Stimulated activated CD4-positive, alpha-beta T cell treated with anti-CD3 and anti-CD28 coated beads, Interleukin-4, amount 100 ng/mL, for 1 hour (primary cell): ENCODE measurements around the gene BHLHE41.

ENCODE experiments used
- DNase-seq: peaks from one replicate; pipeline ENCODE4 v3.0.0-alpha.2; 2020

The BHLHE41 gene

GRCh38 chr12:26133521-26133920 lies 8.7 kb upstream of the BHLHE41 start:
- DNase-seq, result no peak

GRCh38 chr12:26132866-26133265 lies 8.0 kb upstream of the BHLHE41 start:
- no peak for DNase-seq

- DNase-seq, result no peak
These were observed 7.1 kb upstream of the BHLHE41 start for GRCh38 chr12:26131936-26132335.

DNA sequence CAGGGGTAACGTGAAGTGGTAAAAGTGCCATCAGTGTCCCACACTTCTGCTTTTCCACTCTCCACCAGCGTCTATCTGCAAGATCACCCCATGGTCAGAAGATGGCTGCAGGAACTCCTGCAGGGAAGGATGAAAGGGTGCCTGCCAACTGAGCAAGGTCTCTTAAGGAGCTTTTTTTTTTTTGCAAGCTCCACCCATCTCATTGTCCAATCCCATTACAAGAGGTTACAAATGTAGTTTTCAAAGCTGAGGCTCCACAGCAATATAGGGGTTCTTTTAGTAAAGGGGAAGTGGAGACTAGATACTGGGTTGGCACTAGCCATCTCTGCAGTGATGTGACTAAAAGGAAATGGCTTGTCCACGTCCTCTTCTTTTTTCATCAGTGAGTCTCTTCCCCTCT lies 5.9 kb upstream of the BHLHE41 start:
- DNase-seq, result no peak

- no peak for DNase-seq
These were observed 3.3 kb upstream of the BHLHE41 start for GRCh38 chr12:26128168-26128567.

GRCh38 chr12:26127404-26127803 lies 2.6 kb upstream of the BHLHE41 start:
- DNase-seq, result no peak

DNA sequence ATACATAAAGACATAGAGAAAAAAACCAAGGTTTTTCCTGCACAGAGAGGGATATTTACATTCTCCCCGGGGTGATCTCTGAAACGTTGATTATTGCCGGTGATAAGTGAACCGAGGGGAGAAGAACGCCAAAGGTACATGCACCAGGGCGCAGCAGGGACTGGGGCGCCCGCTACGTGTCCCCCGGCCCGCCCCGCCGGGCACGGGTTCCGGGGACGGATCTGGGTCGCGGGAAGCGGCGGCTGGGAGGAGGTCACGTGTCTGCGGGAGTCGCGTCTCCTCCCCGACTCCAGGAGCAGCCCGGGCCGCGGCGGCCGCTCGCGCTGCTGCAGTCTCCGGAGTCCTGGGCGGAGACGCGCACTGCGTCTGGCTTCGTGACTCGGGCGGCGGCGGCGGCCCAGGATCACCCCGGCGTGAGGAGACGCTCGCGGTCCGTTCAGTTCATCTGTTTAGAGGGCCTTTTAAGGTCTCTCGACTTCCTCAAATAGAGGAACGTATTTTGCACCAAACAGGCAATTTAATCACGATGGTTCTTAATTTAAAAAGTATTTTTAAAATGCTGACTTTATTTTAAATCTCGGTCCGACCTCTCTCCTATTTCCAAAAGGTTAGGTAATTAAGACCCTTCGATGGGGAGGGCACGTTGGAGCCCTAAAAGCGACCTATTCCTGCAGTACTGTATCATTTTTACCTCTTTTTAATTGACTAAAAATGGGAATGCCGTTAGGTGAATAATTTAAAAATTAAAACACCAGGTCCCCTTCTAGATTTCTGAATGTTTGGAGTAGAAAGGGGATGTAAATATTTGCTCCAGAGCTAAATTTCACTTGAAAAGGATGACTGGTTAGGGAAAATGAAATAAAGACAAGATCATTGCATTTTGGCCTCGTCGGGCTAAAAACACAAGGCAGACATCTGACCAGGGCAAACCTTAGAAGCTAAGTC lies 1.8 kb upstream of the BHLHE41 start:
- DNase-seq, result peak; percentile 35

- DNase-seq, result peak; percentile 44
These were observed 833 bp upstream of the BHLHE41 start for GRCh38 chr12:26125400-26126339.

DNA sequence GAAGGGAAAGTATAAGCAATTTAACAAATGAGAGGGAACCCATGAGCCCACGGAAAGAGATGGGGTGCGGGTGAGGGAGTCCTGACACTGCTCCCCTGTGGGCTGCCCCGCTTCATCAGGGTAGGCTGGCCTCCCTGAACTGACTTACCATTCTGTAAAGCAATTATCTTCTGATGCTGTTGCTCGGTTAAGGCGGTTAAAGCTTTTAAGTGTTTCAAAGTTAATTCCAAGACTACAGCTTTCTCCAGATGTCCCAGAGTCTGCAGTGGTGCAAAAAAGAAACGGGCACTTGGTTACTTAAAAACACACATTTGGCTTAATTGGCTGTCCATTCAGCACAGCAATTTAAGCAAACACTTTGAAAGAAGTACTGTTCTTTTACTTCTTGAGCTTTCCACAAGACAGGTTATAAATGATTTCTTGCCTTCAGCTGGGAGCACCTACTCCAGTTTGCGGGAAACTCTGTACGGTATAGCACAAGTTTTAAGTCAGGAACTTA lies 1.3 kb downstream of the BHLHE41 start:
- DNase-seq, result no peak

DNA sequence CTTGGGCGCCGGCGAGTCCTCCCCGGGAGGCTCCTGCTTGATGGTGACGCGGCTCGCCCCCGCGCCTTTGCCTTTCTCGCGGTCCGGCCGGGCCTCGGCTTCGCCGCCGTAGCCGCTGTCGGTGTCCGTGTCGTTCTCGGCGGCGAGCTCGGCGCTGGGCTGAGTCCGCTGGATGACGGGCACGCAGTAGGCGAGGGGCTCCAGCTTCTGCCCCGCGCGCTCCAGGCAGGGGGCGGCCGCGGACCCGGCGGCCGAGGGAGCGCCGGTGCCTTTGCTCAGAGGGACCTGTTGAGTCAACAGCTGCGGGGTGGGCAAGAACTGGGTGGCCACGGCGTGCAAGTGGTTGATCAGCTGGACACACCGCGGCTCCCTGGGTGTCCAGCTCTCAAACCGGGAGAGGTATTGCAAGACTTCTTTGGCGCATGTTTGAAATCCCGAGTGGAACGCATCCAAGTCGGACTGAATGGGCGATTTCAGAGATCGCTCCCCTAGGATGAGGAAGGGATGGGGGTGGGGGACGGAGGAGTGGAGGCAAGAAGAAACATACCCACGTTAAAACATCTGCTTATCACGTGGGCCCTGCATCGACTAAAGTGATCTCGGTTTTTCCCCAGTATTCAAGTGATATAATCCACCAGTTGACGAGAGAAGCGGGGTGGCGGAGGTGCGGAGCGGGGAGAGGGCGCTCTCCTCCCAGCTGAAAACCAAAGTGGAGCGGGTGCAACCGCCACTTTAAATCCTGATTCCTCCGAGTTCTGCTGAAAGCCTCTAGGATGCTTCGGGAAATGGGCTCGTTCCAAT lies 2.0 kb downstream of the BHLHE41 start:
- peak; percentile 33 for DNase-seq

- peak; percentile 38 for DNase-seq
These were observed 2.7 kb downstream of the BHLHE41 start for GRCh38 chr12:26122061-26122680.

DNA sequence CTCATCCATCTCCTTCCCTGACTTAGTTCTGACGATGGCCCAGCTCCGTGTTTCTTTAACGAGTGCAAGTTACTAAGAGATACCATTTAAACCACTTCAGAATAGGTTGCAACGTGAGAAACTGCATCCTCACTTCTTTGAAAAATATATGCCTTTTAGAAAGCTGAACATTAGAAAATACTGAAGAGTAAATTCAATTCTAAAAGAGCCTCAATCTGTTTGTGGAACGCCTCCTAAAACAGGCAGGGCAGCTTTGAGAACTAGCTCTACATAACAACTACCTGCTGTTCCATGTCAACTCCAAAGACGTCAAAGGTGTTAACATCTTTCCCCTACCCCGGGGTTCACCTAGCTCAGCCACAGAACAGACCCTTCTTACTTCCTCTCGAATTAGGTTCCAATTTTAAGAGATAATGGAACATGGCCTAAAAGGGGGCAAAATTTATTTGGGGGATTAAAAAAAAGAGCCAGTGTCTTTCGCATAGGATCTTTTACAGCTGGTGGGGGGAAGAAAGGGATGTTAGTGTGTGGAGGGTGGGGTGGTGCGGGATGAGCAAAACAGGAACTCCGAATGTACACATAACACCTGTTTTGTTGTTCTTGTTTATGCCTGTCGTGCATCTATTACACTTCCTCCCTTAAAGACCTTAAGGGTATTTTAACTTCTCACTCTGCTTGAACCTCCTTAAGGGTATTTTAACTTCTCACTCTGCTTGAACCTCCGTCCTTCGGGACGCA lies 3.3 kb downstream of the BHLHE41 start:
- DNase-seq, result no peak

- no peak for DNase-seq
These were observed 4.1 kb downstream of the BHLHE41 start for GRCh38 chr12:26120561-26121274.

- no peak for DNase-seq
These were observed 5.3 kb downstream of the BHLHE41 start for GRCh38 chr12:26119391-26119989.

DNA sequence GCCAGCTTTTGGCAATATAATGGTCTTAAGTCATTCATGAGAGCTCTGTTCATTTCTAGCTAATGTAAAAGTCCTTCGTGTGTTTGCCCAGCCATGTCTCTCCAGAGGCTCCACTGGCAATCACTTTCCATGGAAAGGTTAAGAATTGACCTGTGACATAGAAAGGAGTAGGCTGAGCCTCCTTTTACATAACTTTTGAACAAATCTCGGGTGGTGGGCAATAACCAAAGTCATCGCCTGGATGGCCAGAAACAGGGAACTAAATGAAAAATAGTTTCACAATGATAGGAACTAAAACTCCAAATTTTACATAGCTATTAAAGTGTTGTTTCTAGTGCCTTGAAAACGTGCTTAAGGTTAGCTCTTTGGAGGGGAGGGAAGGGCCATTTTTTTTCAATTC lies 6.5 kb downstream of the BHLHE41 start:
- no peak for DNase-seq

DNA sequence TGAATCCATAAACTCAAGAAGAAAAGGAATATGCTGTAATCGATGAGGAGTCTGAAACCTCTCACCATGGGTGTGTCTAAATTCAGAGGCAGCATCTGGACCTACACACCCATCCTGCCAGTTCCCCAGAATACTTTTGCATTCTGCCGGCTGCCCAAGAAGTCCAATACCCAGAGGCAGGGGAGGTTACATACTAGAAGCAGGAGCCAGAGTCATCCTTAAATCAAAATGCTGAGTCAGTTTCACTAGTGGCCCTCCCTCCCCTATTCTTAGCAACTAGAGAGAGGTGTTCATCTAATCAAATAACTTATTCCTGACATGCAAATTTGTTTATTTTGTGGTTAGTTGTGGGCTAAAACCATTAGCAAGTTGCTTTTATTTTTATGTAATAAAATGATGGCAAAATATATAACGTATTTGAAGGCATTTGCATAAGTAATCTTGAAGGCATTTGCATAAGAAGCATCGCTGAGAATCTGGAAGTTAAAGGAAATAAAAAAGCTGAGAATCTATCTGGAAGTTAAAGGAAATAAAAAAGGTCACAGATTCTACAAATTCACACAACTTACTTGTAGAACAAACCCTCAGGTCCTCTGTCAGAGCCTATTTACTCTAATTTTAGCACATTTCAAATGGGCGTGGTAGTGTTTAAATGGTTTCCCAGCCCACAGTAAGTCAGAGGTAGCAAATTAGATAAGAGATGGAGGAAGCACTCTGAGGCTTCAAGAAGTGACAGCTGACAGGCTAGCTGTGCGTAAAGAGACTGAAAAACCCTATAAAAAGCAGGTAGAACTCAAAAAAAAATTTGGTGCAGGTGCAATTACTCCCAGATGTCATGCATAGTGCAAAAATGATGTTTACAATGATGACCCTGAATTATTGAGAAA lies 7.8 kb downstream of the BHLHE41 start:
- DNase-seq, result no peak

DNA sequence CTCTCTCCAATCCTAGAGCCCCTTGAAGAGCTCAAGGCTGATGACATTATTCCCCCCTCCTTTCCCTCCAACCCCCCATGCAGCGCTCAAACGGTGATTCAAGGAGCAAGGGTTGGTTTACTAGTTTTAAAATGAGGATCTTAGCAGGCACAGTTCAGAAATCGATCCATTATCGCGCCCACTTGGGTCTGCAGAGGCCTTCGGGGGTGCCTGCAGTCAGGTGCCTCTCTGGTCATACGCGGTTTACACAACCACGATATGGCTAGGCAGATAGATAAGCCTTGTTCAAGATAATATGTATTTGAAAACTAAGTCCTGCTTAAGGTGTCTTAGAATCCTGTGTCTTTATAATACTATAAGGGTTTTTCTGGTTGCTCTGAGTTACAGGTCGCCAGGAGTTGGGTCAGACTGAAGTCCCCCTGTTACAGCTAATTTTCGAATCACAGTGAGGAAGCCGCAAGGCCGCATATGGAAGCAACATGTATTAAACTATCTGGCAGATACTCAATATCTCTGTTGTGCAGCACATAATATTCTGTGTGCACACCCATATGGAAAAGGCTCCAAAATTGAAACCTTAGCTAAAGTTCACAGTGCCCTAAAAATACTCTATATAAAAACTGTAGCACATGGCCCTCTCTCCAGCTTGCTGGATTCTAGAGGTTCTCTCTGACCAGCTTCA lies 10.0 kb downstream of the BHLHE41 start:
- DNase-seq, result no peak
